B cell (primary cell): ENCODE data around the gene MLLT6. TPM values are rescaled to one million over a fixed set of nuclear protein-coding genes. Genes with fewer than 3 reads are reported as not detected.

ENCODE experiments used
- ATAC-seq: fragments of 200-7000 bp; cut with Tn5 transposase; one replicate; pipeline ENCODE4 v1.10.0; 2021; ENCODE audit warnings: low read depth, mild to moderate bottlenecking, moderate number of reproducible peaks, moderate library complexity
- CTCF ChIA-PET: fragments of 350-600 bp; sonication (Branson Sonifier 250); formaldehyde crosslinking; loops from one replicate; lab custom pipeline; 2021; ENCODE audit warnings: antibody characterized with exemption, inconsistent platforms; lab: Charles Lee
- POLR2A ChIA-PET: fragments of 350-600 bp; sonication (Branson Sonifier 250); formaldehyde crosslinking; loops from one replicate; lab custom pipeline; 2021; ENCODE audit warnings: antibody characterized with exemption; lab: Charles Lee
- DNase-seq: peaks from one replicate; pipeline ENCODE4 v3.0.0; 2013
- H2AFZ ChIP-seq: 2 replicates; pipeline ENCODE4 v1.6.1; 2012; ENCODE audit warnings: mild to moderate bottlenecking, low read depth, low read length; ENCODE audit not compliant: insufficient read depth, poor library complexity, severe bottlenecking
- H3K27ac ChIP-seq, 2 donors: 1 replicate in 1 of 2; 2 replicates in 1 of 2; pipeline ENCODE4 v1.5.1; 2012 to 2013; ENCODE audit warnings: low read length in 2 of 2, mild to moderate bottlenecking in 2 of 2, moderate library complexity in 1 of 2
- H3K27me3 ChIP-seq, 4 experiments: fragments of 200-600 bp in 1 of 4; sonication (generic) in 1 of 4; replicated peaks in 1 of 4; 1 replicate in 2 of 4; 2 replicates in 2 of 4; pipeline versions ENCODE4 v1.6.1 to v1.7.0; 2013 to 2016; ENCODE audit warnings: low read length in 3 of 4, mild to moderate bottlenecking in 2 of 4, mixed read lengths in 1 of 4, moderate library complexity in 1 of 4; ENCODE audit not compliant: insufficient read depth in 4 of 4, control insufficient read depth in 3 of 4; ENCODE audit errors: control extremely low read depth in 1 of 4
- H3K36me3 ChIP-seq, 2 experiments: replicated peaks in 1 of 2; 1 replicate in 1 of 2; 2 replicates in 1 of 2; pipeline versions ENCODE4 v1.6.1 to v1.7.1; 2013; ENCODE audit warnings: low read length in 1 of 2; ENCODE audit not compliant: insufficient read depth in 2 of 2, control insufficient read depth in 1 of 2; ENCODE audit errors: control extremely low read depth in 1 of 2, extremely low read depth in 1 of 2
- H3K4me1 ChIP-seq, 2 donors: fragments of 200-600 bp in 1 of 2; sonication (generic) in 1 of 2; 1 replicate in 1 of 2; 2 replicates in 1 of 2; pipeline versions ENCODE4 v1.5.1 to v1.6.1; 2013 to 2017; ENCODE audit warnings: low read length in 2 of 2; ENCODE audit not compliant: control insufficient read depth in 2 of 2, insufficient read depth in 2 of 2
- H3K4me2 ChIP-seq: replicated peaks from 2 replicates; pipeline ENCODE3; 2012; ENCODE audit warnings: mild to moderate bottlenecking, low read depth, low read length; ENCODE audit not compliant: poor library complexity, severe bottlenecking
- H3K4me3 ChIP-seq, 5 experiments: fragments of 200-600 bp in 1 of 5; sonication (generic) in 1 of 5; 1 replicate in 3 of 5; 2 replicates in 2 of 5; pipeline versions ENCODE4 v1.5.1 to v1.7.0; 2011 to 2016; ENCODE audit warnings: low read length in 4 of 5, mild to moderate bottlenecking in 4 of 5, low read depth in 2 of 5, control low read depth in 1 of 5, moderate library complexity in 1 of 5; ENCODE audit not compliant: insufficient read depth in 1 of 5; ENCODE audit errors: control extremely low read depth in 1 of 5, extremely low read depth in 1 of 5
- H3K79me2 ChIP-seq: fragments of 200-600 bp; sonication (generic); one replicate; pipeline ENCODE4 v1.6.0; 2016; ENCODE audit warnings: low read length; ENCODE audit not compliant: control insufficient read depth, insufficient read depth
- H3K9ac ChIP-seq: fragments of 200-600 bp; sonication (generic); 2 replicates; pipeline ENCODE4 v1.6.1; 2017; ENCODE audit warnings: mild to moderate bottlenecking, low read length, moderate library complexity
- H3K9me3 ChIP-seq, 3 donors: one replicate each; pipeline versions ENCODE4 v1.6.1 to v1.7.1; 2013; ENCODE audit warnings: low read length in 2 of 3; ENCODE audit not compliant: control insufficient read depth in 2 of 3, insufficient read depth in 1 of 3; ENCODE audit errors: control extremely low read depth in 1 of 3
- H4K20me1 ChIP-seq: 2 replicates; pipeline ENCODE4 v1.6.0; 2012; ENCODE audit warnings: mild to moderate bottlenecking, low read length; ENCODE audit not compliant: insufficient read depth, control insufficient read depth, poor library complexity, severe bottlenecking
- H3K27ac Mint-ChIP-seq: one replicate; pipeline ENCODE4 v1.8.0; 2021; ENCODE audit warnings: mixed read lengths
- H3K27me3 Mint-ChIP-seq: one replicate; pipeline ENCODE4 v1.8.0; 2021; ENCODE audit warnings: mixed read lengths
- H3K4me1 Mint-ChIP-seq: one replicate; pipeline ENCODE4 v1.8.0; 2021; ENCODE audit warnings: mixed read lengths
- H3K4me3 Mint-ChIP-seq: one replicate; pipeline ENCODE4 v1.8.0; 2021; ENCODE audit warnings: mixed read lengths
- H3K9me3 Mint-ChIP-seq: one replicate; pipeline ENCODE4 v1.8.0; 2022; ENCODE audit warnings: mixed read lengths; ENCODE audit not compliant: insufficient read depth
- EZH2 ChIP-seq: IDR thresholded peaks from 2 replicates; pipeline ENCODE4 v1.6.1; 2012; ENCODE audit warnings: borderline replicate concordance, low read depth, mild to moderate bottlenecking, moderate library complexity, low read length; ENCODE audit not compliant: insufficient read depth, poor library complexity, severe bottlenecking
- WGBS: methylation state at CpG from one replicate; pipeline ENCODE4 v1.1.5; 2013; ENCODE audit warnings: missing lambda C conversion rate; ENCODE audit not compliant: insufficient coverage; 5-methylcytosine and 5-hydroxymethylcytosine counted together
- intact Hi-C: fragments of 100-400 bp; cut with micrococcal nuclease; formaldehyde crosslinking; loops from one replicate; pipeline ENCODE4 v1.10.0; 2022
- polyA plus RNA-seq: library from polyadenylated mRNA; depleted of rRNA; stranded (reverse); fragments of >200 nt; gene quantifications from 2 replicates; pipeline ENCODE4 v1.2.3, GENCODE V29; 2012
- total RNA-seq, 2 donors: library from RNA; stranded (reverse); fragments of 120-200 nt in 1 of 2; gene quantifications; 1 replicate in 1 of 2; 2 replicates in 1 of 2; pipeline versions ENCODE4 v1.2.3 to v1.2.4, GENCODE V29; 2013 to 2022
- TF ChIP-seq, protein P1 (sequence below): fragments of 200-600 bp; IDR thresholded peaks from one replicate; pipeline ENCODE4 v1.8.0; 2022; ENCODE audit warnings: antibody characterized with exemption, mild to moderate bottlenecking

MLLT6 gene
- total and polyA plus RNA-seq, 2 donors (not counting 1 experiment from before 2014, with no cell fraction given): 165 to 288 TPM

DNA sequence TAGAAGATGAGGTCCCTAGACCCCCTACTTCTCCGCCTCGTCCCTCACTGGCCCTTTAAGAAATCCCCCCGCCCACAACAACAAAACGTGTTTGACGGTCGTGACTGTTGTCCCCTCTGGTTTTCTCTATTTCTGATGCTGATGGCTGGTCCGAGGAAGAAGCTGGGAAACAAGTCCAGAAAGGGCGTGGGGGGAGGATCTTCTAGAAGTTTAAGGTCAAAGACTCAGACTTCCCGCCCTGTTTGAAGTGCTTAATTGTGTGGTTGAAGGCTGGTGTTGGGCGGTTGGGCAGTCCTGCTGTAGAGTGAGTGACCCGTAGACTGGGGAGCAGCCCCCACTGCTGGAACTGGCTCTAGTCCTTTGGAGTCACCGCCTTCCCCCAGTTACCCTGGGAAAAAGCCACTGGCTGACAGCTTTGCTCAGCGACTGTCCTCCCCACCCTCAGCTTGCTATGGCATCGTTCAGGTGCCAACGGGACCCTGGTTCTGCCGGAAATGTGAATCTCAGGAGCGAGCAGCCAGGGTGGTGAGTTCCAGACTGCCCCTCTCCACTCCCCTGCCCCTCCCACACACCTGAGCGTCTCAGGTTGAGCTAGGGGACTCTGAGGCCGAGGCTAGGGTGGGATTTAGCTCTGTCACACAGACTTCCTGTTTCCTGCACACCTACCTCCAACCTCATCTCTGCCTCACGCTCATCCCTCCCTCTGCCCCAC is 1.6 kb downstream of the MLLT6 start:
- Histone ChIP-seq H2AFZ (peak overlapping the region; percentile 44), H3K79me2 (peaks cover 31% of the 10 kb centered on the region), H3K4me2 (peak overlapping the region; percentile 97), H3K4me1 (peaks cover 11 to 43% of the 10 kb centered on the region in 2 donors), H3K27me3 (no peaks in the 10 kb centered on the region), H3K27ac (peak overlapping the region in 1 of 2 donors; percentile 74), H3K9me3 (no peaks in the 10 kb centered on the region), H3K36me3 (peaks cover 0 to 40% of the 10 kb centered on the region in 2 experiments), H3K4me3 (peak overlapping the region; percentile 48 to 95 (median 79)), H4K20me1 (peaks cover 58% of the 10 kb centered on the region), H3K9ac (peak overlapping the region; percentile 84)
- ChIA-PET POLR2A (interaction anchor here (3.7 kb wide), 1 partner anchor 22 kb away, joined by 15 read pairs; no protein-coding TSS in a partner anchor), CTCF (interaction anchor here (1.0 to 3.8 kb wide), 6 partner anchors 17 to 458 kb away, joined by 3 to 32 read pairs (median 4); no protein-coding TSS in a partner anchor)
- peak; percentile 50 for DNase-seq
- intact Hi-C loops: loop anchor here (1.0 kb wide), 1 partner anchor 29 kb away; no protein-coding TSS in a partner anchor
- WGBS: 36% methylated on average over 11 of the region's 20 CpGs
- Mint-ChIP-seq H3K4me3 (peak overlapping the region; percentile 92), H3K4me1 (peaks cover 44% of the 10 kb centered on the region), H3K27me3 (no peaks in the 10 kb centered on the region), H3K9me3 (no peaks in the 10 kb centered on the region), H3K27ac (peak overlapping the region; percentile 90)
- no peak for ATAC-seq
- no peak for TF ChIP-seq EZH2
- TF ChIP-seq, protein P1, sequence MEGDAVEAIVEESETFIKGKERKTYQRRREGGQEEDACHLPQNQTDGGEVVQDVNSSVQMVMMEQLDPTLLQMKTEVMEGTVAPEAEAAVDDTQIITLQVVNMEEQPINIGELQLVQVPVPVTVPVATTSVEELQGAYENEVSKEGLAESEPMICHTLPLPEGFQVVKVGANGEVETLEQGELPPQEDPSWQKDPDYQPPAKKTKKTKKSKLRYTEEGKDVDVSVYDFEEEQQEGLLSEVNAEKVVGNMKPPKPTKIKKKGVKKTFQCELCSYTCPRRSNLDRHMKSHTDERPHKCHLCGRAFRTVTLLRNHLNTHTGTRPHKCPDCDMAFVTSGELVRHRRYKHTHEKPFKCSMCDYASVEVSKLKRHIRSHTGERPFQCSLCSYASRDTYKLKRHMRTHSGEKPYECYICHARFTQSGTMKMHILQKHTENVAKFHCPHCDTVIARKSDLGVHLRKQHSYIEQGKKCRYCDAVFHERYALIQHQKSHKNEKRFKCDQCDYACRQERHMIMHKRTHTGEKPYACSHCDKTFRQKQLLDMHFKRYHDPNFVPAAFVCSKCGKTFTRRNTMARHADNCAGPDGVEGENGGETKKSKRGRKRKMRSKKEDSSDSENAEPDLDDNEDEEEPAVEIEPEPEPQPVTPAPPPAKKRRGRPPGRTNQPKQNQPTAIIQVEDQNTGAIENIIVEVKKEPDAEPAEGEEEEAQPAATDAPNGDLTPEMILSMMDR: no peak
